HEK293 (cell line): ENCODE measurements around the gene SLAMF1.

Source experiments
- CTCF ChIA-PET: fragments of 350-600 bp; formaldehyde crosslinking; extraction: SDS; loops from one replicate; lab custom pipeline; 2021; ENCODE audit warnings: antibody characterized with exemption; lab: Yijun Ruan, JAX
- POLR2A ChIA-PET: fragments of 300-600 bp; formaldehyde crosslinking; extraction: SDS; loops from one replicate; lab custom pipeline; 2020; ENCODE audit warnings: antibody characterized with exemption, inconsistent platforms; lab: Yijun Ruan, JAX
- H3K27ac ChIP-seq: fragments of 200-500 bp; sonication (Bioruptor generic); 2 replicates; pipeline ENCODE4 v1.5.1; 2014; ENCODE audit warnings: low read depth, low read length, control low read depth, inconsistent platforms; ENCODE audit errors: extremely low read depth
- H3K36me3 ChIP-seq, 2 experiments: fragments of 200-500 bp in 1 of 2; sonication (Bioruptor generic) in 1 of 2; 1 replicate in 1 of 2; 2 replicates in 1 of 2; pipeline ENCODE4 v1.5.1; 2014 to 2017; ENCODE audit warnings: inconsistent platforms in 2 of 2, low read length in 2 of 2; ENCODE audit not compliant: control insufficient read depth in 2 of 2, insufficient read depth in 1 of 2
- H3K4me1 ChIP-seq: fragments of 200-500 bp; sonication (Bioruptor generic); 2 replicates; pipeline ENCODE4 v1.5.1; 2014; ENCODE audit warnings: mild to moderate bottlenecking, low read length, inconsistent platforms; ENCODE audit not compliant: control insufficient read depth, insufficient read depth
- H3K4me3 ChIP-seq: 2 replicates; pipeline ENCODE4 v1.5.1; 2011; ENCODE audit warnings: low read depth, mild to moderate bottlenecking, control low read depth, low read length, moderate library complexity
- H3K9me3 ChIP-seq: fragments of 200-500 bp; sonication (Bioruptor generic); 2 replicates; pipeline ENCODE4 v1.5.1; 2014; ENCODE audit warnings: low read depth, low read length, inconsistent platforms; ENCODE audit not compliant: control insufficient read depth, insufficient read depth
- EGR2 ChIP-seq: fragments of 450-650 bp; formaldehyde crosslinking; IDR thresholded peaks from 2 replicates; pipeline ENCODE4 v1.5.1; 2016; ENCODE audit warnings: low read depth, missing biosample characterization, missing genetic modification characterization
- FEZF1 ChIP-seq: fragments of 450-650 bp; formaldehyde crosslinking; IDR thresholded peaks from 2 replicates; pipeline ENCODE4 v1.5.1; 2016; ENCODE audit warnings: missing biosample characterization, missing genetic modification characterization
- GLIS2 ChIP-seq: fragments of 450-650 bp; formaldehyde crosslinking; IDR thresholded peaks from 2 replicates; pipeline ENCODE4 v1.5.1; 2016; ENCODE audit warnings: missing biosample characterization, missing genetic modification characterization
- PRDM1 ChIP-seq: fragments of 450-650 bp; formaldehyde crosslinking; IDR thresholded peaks from 2 replicates; pipeline ENCODE4; 2016; ENCODE audit warnings: missing biosample characterization, missing genetic modification characterization
- ZBTB1 ChIP-seq: fragments of 450-650 bp; formaldehyde crosslinking; IDR thresholded peaks from 2 replicates; pipeline ENCODE4 v1.5.1; 2016; ENCODE audit warnings: missing biosample characterization, missing genetic modification characterization
- ZBTB21 ChIP-seq: fragments of 450-650 bp; formaldehyde crosslinking; IDR thresholded peaks from 2 replicates; pipeline ENCODE4 v1.5.1; 2017; ENCODE audit warnings: missing biosample characterization, missing genetic modification characterization
- ZFHX2 ChIP-seq: fragments of 450-650 bp; formaldehyde crosslinking; conservative IDR thresholded peaks from 2 replicates; pipeline ENCODE4 v1.5.1; 2016; ENCODE audit warnings: missing biosample characterization, missing genetic modification characterization
- ZNF114 ChIP-seq: fragments of 450-650 bp; formaldehyde crosslinking; IDR thresholded peaks from 2 replicates; pipeline ENCODE4 v1.5.0; 2017; ENCODE audit warnings: missing biosample characterization, missing genetic modification characterization
- ZNF169 ChIP-seq: fragments of 450-650 bp; formaldehyde crosslinking; IDR thresholded peaks from 2 replicates; pipeline ENCODE4 v1.5.1; 2016; ENCODE audit warnings: missing biosample characterization, missing genetic modification characterization
- ZNF248 ChIP-seq: fragments of 450-650 bp; formaldehyde crosslinking; IDR thresholded peaks from 2 replicates; pipeline ENCODE4 v1.5.1; 2017; ENCODE audit warnings: missing biosample characterization, missing genetic modification characterization
- ZNF266 ChIP-seq: fragments of 450-650 bp; formaldehyde crosslinking; IDR thresholded peaks from 2 replicates; pipeline ENCODE4 v1.5.1; 2016; ENCODE audit warnings: missing biosample characterization, missing genetic modification characterization, low read depth
- ZNF324 ChIP-seq: fragments of 450-650 bp; formaldehyde crosslinking; IDR thresholded peaks from 2 replicates; pipeline ENCODE4 v1.5.1; 2016; ENCODE audit warnings: missing biosample characterization, missing genetic modification characterization
- ZNF433 ChIP-seq: fragments of 450-650 bp; formaldehyde crosslinking; IDR thresholded peaks from 2 replicates; pipeline ENCODE4 v1.5.1; 2016; ENCODE audit warnings: missing biosample characterization, missing genetic modification characterization, low read depth
- ZNF529 ChIP-seq: fragments of 450-650 bp; formaldehyde crosslinking; IDR thresholded peaks from 2 replicates; pipeline ENCODE4 v1.5.1; 2017; ENCODE audit warnings: missing genetic modification characterization, missing biosample characterization; ENCODE audit not compliant: insufficient replicate concordance
- ZNF544 ChIP-seq: fragments of 450-650 bp; formaldehyde crosslinking; IDR thresholded peaks from 2 replicates; pipeline ENCODE4 v1.5.0; 2017; ENCODE audit warnings: missing biosample characterization, missing genetic modification characterization
- ZNF596 ChIP-seq: fragments of 450-650 bp; IDR thresholded peaks from 2 replicates; pipeline ENCODE4 v1.5.0; 2018; ENCODE audit warnings: missing biosample characterization, mild to moderate bottlenecking, missing genetic modification characterization, moderate library complexity
- ZNF654 ChIP-seq: fragments of 450-650 bp; formaldehyde crosslinking; IDR thresholded peaks from 2 replicates; pipeline ENCODE4 v1.5.1; 2016; ENCODE audit warnings: low read depth, missing biosample characterization, missing genetic modification characterization
- ZNF707 ChIP-seq: fragments of 450-650 bp; formaldehyde crosslinking; IDR thresholded peaks from 2 replicates; pipeline ENCODE4 v1.5.1; 2016; ENCODE audit warnings: missing biosample characterization, missing genetic modification characterization
- ZNF76 ChIP-seq: fragments of 450-650 bp; formaldehyde crosslinking; IDR thresholded peaks from 2 replicates; pipeline ENCODE4; 2016; ENCODE audit warnings: low read depth, missing biosample characterization, missing genetic modification characterization, borderline replicate concordance
- ZNF768 ChIP-seq: fragments of 450-650 bp; formaldehyde crosslinking; IDR thresholded peaks from 2 replicates; pipeline ENCODE4 v1.5.1; 2018; ENCODE audit warnings: missing biosample characterization, mild to moderate bottlenecking, missing genetic modification characterization
- ZNF837 ChIP-seq: fragments of 450-650 bp; formaldehyde crosslinking; IDR thresholded peaks from 2 replicates; pipeline ENCODE4 v1.5.1; 2016; ENCODE audit warnings: missing biosample characterization, missing genetic modification characterization
- TF ChIP-seq, protein P1 (sequence below): fragments of 450-650 bp; formaldehyde crosslinking; IDR thresholded peaks from 2 replicates; pipeline ENCODE4 v1.5.1; 2016; ENCODE audit warnings: missing biosample characterization, missing genetic modification characterization
- TF ChIP-seq, protein P2 (sequence below): fragments of 450-650 bp; formaldehyde crosslinking; IDR thresholded peaks from 2 replicates; pipeline ENCODE4 v1.5.1; 2017; ENCODE audit warnings: missing biosample characterization, mild to moderate bottlenecking, missing genetic modification characterization, moderate library complexity
- TF ChIP-seq, protein P3 (sequence below): fragments of 450-650 bp; formaldehyde crosslinking; IDR thresholded peaks from 2 replicates; pipeline ENCODE4 v1.5.1; 2016; ENCODE audit warnings: missing biosample characterization, missing genetic modification characterization, borderline replicate concordance
- TF ChIP-seq, protein P4 (sequence below): fragments of 450-650 bp; formaldehyde crosslinking; IDR thresholded peaks from 2 replicates; pipeline ENCODE4 v1.5.1; 2016; ENCODE audit warnings: missing biosample characterization, missing genetic modification characterization

SLAMF1 gene

DNA sequence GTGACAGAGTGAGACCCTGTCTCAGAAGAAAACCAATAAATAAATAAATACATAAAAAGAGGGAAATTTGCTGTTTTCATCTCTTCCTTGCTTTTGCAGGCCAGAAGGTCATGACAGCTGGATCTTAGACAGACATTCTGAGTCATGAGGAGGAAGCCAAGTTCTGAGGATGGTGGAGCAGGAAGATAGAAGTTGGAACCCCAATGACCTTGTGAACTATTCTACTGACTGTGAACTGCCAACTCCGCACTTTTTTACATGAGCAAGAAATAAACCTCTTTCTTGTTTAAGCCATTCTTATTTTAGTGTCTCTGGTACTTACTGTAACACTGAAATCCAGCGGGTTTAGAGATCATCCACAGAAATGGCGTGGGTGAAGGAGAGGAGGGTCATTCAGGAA, 76.0 kb downstream of the SLAMF1 start (continued):
- TF ChIP-seq ZNF768 (tag by site-specific recombination) (no peak), EGR2 (no peak), ZNF654 (no peak), FEZF1 (tag by site-specific recombination) (no peak), ZNF837 (tag by site-specific recombination) (no peak), ZBTB1 (tag by site-specific recombination) (no peak)
- TF ChIP-seq, protein P1, sequence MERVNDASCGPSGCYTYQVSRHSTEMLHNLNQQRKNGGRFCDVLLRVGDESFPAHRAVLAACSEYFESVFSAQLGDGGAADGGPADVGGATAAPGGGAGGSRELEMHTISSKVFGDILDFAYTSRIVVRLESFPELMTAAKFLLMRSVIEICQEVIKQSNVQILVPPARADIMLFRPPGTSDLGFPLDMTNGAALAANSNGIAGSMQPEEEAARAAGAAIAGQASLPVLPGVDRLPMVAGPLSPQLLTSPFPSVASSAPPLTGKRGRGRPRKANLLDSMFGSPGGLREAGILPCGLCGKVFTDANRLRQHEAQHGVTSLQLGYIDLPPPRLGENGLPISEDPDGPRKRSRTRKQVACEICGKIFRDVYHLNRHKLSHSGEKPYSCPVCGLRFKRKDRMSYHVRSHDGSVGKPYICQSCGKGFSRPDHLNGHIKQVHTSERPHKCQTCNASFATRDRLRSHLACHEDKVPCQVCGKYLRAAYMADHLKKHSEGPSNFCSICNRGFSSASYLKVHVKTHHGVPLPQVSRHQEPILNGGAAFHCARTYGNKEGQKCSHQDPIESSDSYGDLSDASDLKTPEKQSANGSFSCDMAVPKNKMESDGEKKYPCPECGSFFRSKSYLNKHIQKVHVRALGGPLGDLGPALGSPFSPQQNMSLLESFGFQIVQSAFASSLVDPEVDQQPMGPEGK, result no peak
- TF ChIP-seq, protein P2, sequence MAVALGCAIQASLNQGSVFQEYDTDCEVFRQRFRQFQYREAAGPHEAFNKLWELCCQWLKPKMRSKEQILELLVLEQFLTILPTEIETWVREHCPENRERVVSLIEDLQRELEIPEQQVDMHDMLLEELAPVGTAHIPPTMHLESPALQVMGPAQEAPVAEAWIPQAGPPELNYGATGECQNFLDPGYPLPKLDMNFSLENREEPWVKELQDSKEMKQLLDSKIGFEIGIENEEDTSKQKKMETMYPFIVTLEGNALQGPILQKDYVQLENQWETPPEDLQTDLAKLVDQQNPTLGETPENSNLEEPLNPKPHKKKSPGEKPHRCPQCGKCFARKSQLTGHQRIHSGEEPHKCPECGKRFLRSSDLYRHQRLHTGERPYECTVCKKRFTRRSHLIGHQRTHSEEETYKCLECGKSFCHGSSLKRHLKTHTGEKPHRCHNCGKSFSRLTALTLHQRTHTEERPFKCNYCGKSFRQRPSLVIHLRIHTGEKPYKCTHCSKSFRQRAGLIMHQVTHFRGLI (tag by site-specific recombination), result no peak

DNA sequence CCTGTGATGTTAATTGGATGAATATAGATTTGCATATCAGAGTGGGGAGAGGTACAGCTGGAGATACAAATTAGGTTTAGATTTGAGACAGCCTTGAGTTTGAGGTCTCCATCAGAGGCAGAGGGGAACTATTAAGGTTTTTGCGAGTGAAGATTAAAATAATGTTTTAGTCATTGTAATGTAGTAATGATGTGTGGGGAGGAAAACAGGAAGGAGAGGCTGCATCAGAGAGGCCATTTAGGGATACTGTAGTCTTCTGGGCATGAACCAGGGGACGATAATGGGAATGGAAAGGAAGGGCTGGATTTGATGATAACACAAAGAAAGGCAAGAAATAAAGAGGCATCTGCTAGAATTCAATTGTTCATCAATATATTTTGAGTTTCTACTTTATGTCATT, 77.0 kb downstream of the SLAMF1 start:
- no peak for TF ChIP-seq ZNF544 (tag by site-specific recombination)
- TF ChIP-seq, protein P3, sequence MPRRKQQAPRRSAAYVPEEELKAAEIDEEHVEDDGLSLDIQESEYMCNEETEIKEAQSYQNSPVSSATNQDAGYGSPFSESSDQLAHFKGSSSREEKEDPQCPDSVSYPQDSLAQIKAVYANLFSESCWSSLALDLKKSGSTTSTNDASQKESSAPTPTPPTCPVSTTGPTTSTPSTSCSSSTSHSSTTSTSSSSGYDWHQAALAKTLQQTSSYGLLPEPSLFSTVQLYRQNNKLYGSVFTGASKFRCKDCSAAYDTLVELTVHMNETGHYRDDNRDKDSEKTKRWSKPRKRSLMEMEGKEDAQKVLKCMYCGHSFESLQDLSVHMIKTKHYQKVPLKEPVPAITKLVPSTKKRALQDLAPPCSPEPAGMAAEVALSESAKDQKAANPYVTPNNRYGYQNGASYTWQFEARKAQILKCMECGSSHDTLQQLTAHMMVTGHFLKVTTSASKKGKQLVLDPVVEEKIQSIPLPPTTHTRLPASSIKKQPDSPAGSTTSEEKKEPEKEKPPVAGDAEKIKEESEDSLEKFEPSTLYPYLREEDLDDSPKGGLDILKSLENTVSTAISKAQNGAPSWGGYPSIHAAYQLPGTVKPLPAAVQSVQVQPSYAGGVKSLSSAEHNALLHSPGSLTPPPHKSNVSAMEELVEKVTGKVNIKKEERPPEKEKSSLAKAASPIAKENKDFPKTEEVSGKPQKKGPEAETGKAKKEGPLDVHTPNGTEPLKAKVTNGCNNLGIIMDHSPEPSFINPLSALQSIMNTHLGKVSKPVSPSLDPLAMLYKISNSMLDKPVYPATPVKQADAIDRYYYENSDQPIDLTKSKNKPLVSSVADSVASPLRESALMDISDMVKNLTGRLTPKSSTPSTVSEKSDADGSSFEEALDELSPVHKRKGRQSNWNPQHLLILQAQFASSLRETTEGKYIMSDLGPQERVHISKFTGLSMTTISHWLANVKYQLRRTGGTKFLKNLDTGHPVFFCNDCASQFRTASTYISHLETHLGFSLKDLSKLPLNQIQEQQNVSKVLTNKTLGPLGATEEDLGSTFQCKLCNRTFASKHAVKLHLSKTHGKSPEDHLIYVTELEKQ, result no peak
- TF ChIP-seq, protein P4, sequence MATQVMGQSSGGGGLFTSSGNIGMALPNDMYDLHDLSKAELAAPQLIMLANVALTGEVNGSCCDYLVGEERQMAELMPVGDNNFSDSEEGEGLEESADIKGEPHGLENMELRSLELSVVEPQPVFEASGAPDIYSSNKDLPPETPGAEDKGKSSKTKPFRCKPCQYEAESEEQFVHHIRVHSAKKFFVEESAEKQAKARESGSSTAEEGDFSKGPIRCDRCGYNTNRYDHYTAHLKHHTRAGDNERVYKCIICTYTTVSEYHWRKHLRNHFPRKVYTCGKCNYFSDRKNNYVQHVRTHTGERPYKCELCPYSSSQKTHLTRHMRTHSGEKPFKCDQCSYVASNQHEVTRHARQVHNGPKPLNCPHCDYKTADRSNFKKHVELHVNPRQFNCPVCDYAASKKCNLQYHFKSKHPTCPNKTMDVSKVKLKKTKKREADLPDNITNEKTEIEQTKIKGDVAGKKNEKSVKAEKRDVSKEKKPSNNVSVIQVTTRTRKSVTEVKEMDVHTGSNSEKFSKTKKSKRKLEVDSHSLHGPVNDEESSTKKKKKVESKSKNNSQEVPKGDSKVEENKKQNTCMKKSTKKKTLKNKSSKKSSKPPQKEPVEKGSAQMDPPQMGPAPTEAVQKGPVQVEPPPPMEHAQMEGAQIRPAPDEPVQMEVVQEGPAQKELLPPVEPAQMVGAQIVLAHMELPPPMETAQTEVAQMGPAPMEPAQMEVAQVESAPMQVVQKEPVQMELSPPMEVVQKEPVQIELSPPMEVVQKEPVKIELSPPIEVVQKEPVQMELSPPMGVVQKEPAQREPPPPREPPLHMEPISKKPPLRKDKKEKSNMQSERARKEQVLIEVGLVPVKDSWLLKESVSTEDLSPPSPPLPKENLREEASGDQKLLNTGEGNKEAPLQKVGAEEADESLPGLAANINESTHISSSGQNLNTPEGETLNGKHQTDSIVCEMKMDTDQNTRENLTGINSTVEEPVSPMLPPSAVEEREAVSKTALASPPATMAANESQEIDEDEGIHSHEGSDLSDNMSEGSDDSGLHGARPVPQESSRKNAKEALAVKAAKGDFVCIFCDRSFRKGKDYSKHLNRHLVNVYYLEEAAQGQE (tag by site-specific recombination), result no peak
- no peak for TF ChIP-seq FEZF1 (tag by site-specific recombination)
- TF ChIP-seq ZNF114, result no peak
- no peak for TF ChIP-seq ZNF169 (tag by site-specific recombination)
- TF ChIP-seq ZNF433 (tag by site-specific recombination), result no peak
- no peak for TF ChIP-seq ZNF596 (tag by site-specific recombination)
- no peak for TF ChIP-seq ZNF76
- no peak for TF ChIP-seq PRDM1 (tag by site-specific recombination)
- TF ChIP-seq GLIS2, result no peak
- no peak for TF ChIP-seq ZNF266 (tag by site-specific recombination)
- TF ChIP-seq ZFHX2 (tag by site-specific recombination), result no peak
- TF ChIP-seq ZNF324 (tag by site-specific recombination), result no peak
- no peak for TF ChIP-seq ZBTB21 (tag by site-specific recombination)
- no peak for TF ChIP-seq ZNF529
- TF ChIP-seq ZNF248 (tag by site-specific recombination), result no peak
- TF ChIP-seq ZNF707 (tag by site-specific recombination), result no peak
- POLR2A ChIA-PET, result no interaction called here

More for the DNA sequence above, 77.0 kb downstream of the SLAMF1 start:
- Histone ChIP-seq H3K4me3 (no peak overlapping the region), H3K9me3 (no peaks in the 10 kb centered on the region), H3K36me3 (no peaks in the 10 kb centered on the region), H3K27ac (no peak overlapping the region), H3K4me1 (no peaks in the 10 kb centered on the region)
- CTCF ChIA-PET, result no interaction called here
